Measurements from ENCODE around the gene SAMD4B. TPM values are rescaled to one million over a fixed set of nuclear protein-coding genes. Genes with fewer than 3 reads are reported as not detected.
"Not testable (repeated sequence)": the region's sequence is repeated elsewhere in the genome, so short reads cannot be mapped to it uniquely, and the experiment has no call there.

SAMD4B gene
- total RNA-seq, 1 experiment from 2014 or later: 163 TPM

- no peak for TF ChIP-seq CTCF (conservative IDR thresholded peaks at IDR 0.05)
- no peak for TF ChIP-seq EZH2 (IDR thresholded peaks at IDR 0.05; ENCODE audit: low read depth)
- Histone ChIP-seq H3K79me2 (ENCODE audit: low read depth) (no peaks in the 10 kb centered on the region), H3K4me2 (no peak overlapping the region), H3K27ac (no peak overlapping the region), H3K27me3 (ENCODE audit: insufficient read depth, low read depth) (no peaks in the 10 kb centered on the region), H3F3A (ENCODE audit: insufficient read depth, low read depth) (peaks cover 8% of the 10 kb centered on the region; the same call in 1 of the 2 replicates), H3K4me1 (replicated peaks; ENCODE audit: insufficient read depth) (no peaks in the 10 kb centered on the region), H3K9me2 (ENCODE audit: insufficient read depth) (no peaks in the 10 kb centered on the region), H4K20me1 (ENCODE audit: insufficient read depth) (no peaks in the 10 kb centered on the region), H3K4me3 (no peak overlapping the region), H3K9me3 (ENCODE audit: insufficient read depth, low read depth) (no peaks in the 10 kb centered on the region), H2AFZ (no peak overlapping the region), H3K36me3 (ENCODE audit: low read depth) (no peaks in the 10 kb centered on the region)
- CTCF ChIA-PET: interaction anchor here (0.6 to 0.7 kb wide), 2 partner anchors 83 to 190 kb away, joined by 5 to 6 read pairs; no protein-coding TSS in a partner anchor
- DNase-seq: no peak
- BruUV-seq (replicated peaks): no TSS peak
- POLR2A ChIA-PET (ENCODE audit: unreplicated experiment): interaction anchor here (0.7 kb wide), 1 partner anchor 17 kb away, joined by 6 read pairs; no protein-coding TSS in a partner anchor
- intact Hi-C loops (cut with micrococcal nuclease; ENCODE audit: unreplicated experiment): loop anchor here (5.0 kb wide), 2 partner anchors 278 to 368 kb away; no protein-coding TSS in a partner anchor
Measured at GRCh38 chr19:39329948-39330347, 12.3 kb upstream of the SAMD4B start.

GRCh38 chr19:39332293-39332692 is 9.9 kb upstream of the SAMD4B start:
- no peak for DNase-seq
- intact Hi-C loops (cut with micrococcal nuclease; ENCODE audit: unreplicated experiment): no loop called here
- no peaks in the 10 kb centered on the region for H3K4me1 ChIP-seq (replicated peaks; ENCODE audit: insufficient read depth)
- POLR2A ChIA-PET (ENCODE audit: unreplicated experiment): no interaction called here
- H3K27me3 ChIP-seq (ENCODE audit: insufficient read depth, low read depth): no peaks in the 10 kb centered on the region
- H3F3A ChIP-seq (ENCODE audit: insufficient read depth, low read depth): peaks cover 9% of the 10 kb centered on the region; the same call in 1 of the 2 replicates
- H3K36me3 ChIP-seq (ENCODE audit: low read depth): no peaks in the 10 kb centered on the region
- H3K27ac ChIP-seq: no peak overlapping the region
- no TSS peak for BruUV-seq (replicated peaks)
- TF ChIP-seq EZH2 (IDR thresholded peaks at IDR 0.05; ENCODE audit: low read depth) (no peak), CTCF (conservative IDR thresholded peaks at IDR 0.05) (no peak)
- H4K20me1 ChIP-seq (ENCODE audit: insufficient read depth): no peaks in the 10 kb centered on the region
- CTCF ChIA-PET: interaction anchor here (0.7 kb wide), 1 partner anchor 225 kb away, joined by 3 read pairs; no protein-coding TSS in a partner anchor
- H3K4me2 ChIP-seq: no peak overlapping the region
- H3K4me3 ChIP-seq: no peak overlapping the region
- H3K79me2 ChIP-seq (ENCODE audit: low read depth): no peaks in the 10 kb centered on the region
- no peak overlapping the region for H2AFZ ChIP-seq
- H3K9me3 ChIP-seq (ENCODE audit: insufficient read depth, low read depth): no peaks in the 10 kb centered on the region
- no peaks in the 10 kb centered on the region for H3K9me2 ChIP-seq (ENCODE audit: insufficient read depth)

GRCh38 chr19:39332738-39333137 is 9.5 kb upstream of the SAMD4B start:
- POLR2A ChIA-PET (ENCODE audit: unreplicated experiment): not testable (repeated sequence)

GRCh38 chr19:39333507-39333906 is 8.7 kb upstream of the SAMD4B start:
- H2AFZ ChIP-seq: no peak overlapping the region
- H3F3A ChIP-seq (ENCODE audit: insufficient read depth, low read depth): peaks cover 18% of the 10 kb centered on the region; the same call in 1 of the 2 replicates
- ChIA-PET POLR2A (ENCODE audit: unreplicated experiment) (no interaction called here), CTCF (no interaction called here)
- no peak overlapping the region for H3K27ac ChIP-seq
- H3K4me1 ChIP-seq (replicated peaks; ENCODE audit: insufficient read depth): no peaks in the 10 kb centered on the region; the same call in 1 of the 2 replicates
- no peaks in the 10 kb centered on the region for H3K9me2 ChIP-seq (ENCODE audit: insufficient read depth)
- H4K20me1 ChIP-seq (ENCODE audit: insufficient read depth): no peaks in the 10 kb centered on the region
- intact Hi-C loops (cut with micrococcal nuclease; ENCODE audit: unreplicated experiment): no loop called here
- H3K79me2 ChIP-seq (ENCODE audit: low read depth): no peaks in the 10 kb centered on the region
- no peak overlapping the region for H3K4me3 ChIP-seq
- no peaks in the 10 kb centered on the region for H3K9me3 ChIP-seq (ENCODE audit: insufficient read depth, low read depth)
- BruUV-seq (replicated peaks): no TSS peak
- no peak for DNase-seq
- no peaks in the 10 kb centered on the region for H3K27me3 ChIP-seq (ENCODE audit: insufficient read depth, low read depth)
- TF ChIP-seq CTCF (conservative IDR thresholded peaks at IDR 0.05) (no peak), EZH2 (IDR thresholded peaks at IDR 0.05; ENCODE audit: low read depth) (no peak)
- no peak overlapping the region for H3K4me2 ChIP-seq
- H3K36me3 ChIP-seq (ENCODE audit: low read depth): no peaks in the 10 kb centered on the region

More at GRCh38 chr19:39332738-39333137, 9.5 kb upstream of the SAMD4B start:
- H3K27me3 ChIP-seq (ENCODE audit: insufficient read depth, low read depth); H3K4me3 ChIP-seq; CTCF ChIA-PET; BruUV-seq (replicated peaks); H3K79me2 ChIP-seq (ENCODE audit: low read depth); DNase-seq; H3K9me2 ChIP-seq (ENCODE audit: insufficient read depth); H3K4me1 ChIP-seq (replicated peaks; ENCODE audit: insufficient read depth); H2AFZ ChIP-seq; H3K36me3 ChIP-seq (ENCODE audit: low read depth); intact Hi-C loops (cut with micrococcal nuclease; ENCODE audit: unreplicated experiment); H3K9me3 ChIP-seq (ENCODE audit: insufficient read depth, low read depth); H3K27ac ChIP-seq; H4K20me1 ChIP-seq (ENCODE audit: insufficient read depth); H3K4me2 ChIP-seq: not testable (repeated sequence)
- H3F3A ChIP-seq (ENCODE audit: insufficient read depth, low read depth): peaks cover 13% of the 10 kb centered on the region; the same call in 1 of the 2 replicates
